HepG2 (cell line): ENCODE measurements around the gene SLC25A51. TPM values are rescaled to one million over a fixed set of nuclear protein-coding genes. Genes with fewer than 3 reads are reported as not detected.

Experiments
- CREBL2 ChIP-seq: sonication (generic); formaldehyde crosslinking; IDR thresholded peaks from 2 replicates; pipeline ENCODE4 v1.8.1; 2023; ENCODE audit warnings: missing genetic modification reagents, mild to moderate bottlenecking, borderline replicate concordance
- DDIT3 ChIP-seq: sonication (generic); formaldehyde crosslinking; IDR thresholded peaks from 2 replicates; pipeline ENCODE4 v1.4.0; 2020; ENCODE audit warnings: mild to moderate bottlenecking, missing genetic modification reagents
- ELF1 ChIP-seq: sonication (generic); formaldehyde crosslinking; IDR thresholded peaks from 2 replicates; pipeline ENCODE4 v1.4.0; 2020; ENCODE audit warnings: missing genetic modification reagents
- HDAC6 ChIP-seq: fragments of 200-600 bp; sonication (generic); IDR thresholded peaks from 2 replicates; pipeline ENCODE4 v1.7.0; 2017; ENCODE audit warnings: mild to moderate bottlenecking, antibody characterized with exemption, low read length, low read depth
- IRF2 ChIP-seq: IDR thresholded peaks from 2 replicates; pipeline ENCODE4 v1.6.1; 2018; ENCODE audit warnings: missing genetic modification reagents, missing compliant biosample characterization
- JUND ChIP-seq: sonication (generic); formaldehyde crosslinking; IDR thresholded peaks from 2 replicates; pipeline ENCODE4 v1.8.0; 2022; ENCODE audit warnings: mild to moderate bottlenecking, missing genetic modification reagents
- KDM3A ChIP-seq: IDR thresholded peaks from 2 replicates; pipeline ENCODE4 v1.6.1; 2018; ENCODE audit warnings: low read depth, missing compliant biosample characterization
- LRRFIP1 ChIP-seq: sonication (generic); formaldehyde crosslinking; conservative IDR thresholded peaks from 2 replicates; pipeline ENCODE4 v1.4.0; 2020; ENCODE audit warnings: missing genetic modification reagents
- RFX5 ChIP-seq: IDR thresholded peaks from 2 replicates; pipeline ENCODE4 v1.6.1; 2011; ENCODE audit warnings: low read depth, low read length, improper control_type of control experiment
- SIN3B ChIP-seq: fragments of 150-350 bp; IDR thresholded peaks from 2 replicates; pipeline ENCODE4 v1.6.1; 2014; ENCODE audit warnings: low read length
- SRY ChIP-seq: sonication (generic); formaldehyde crosslinking; IDR thresholded peaks from 2 replicates; pipeline ENCODE4 v1.8.0; 2022; ENCODE audit warnings: mild to moderate bottlenecking, missing genetic modification reagents
- YEATS2 ChIP-seq: sonication (generic); formaldehyde crosslinking; IDR thresholded peaks from 2 replicates; pipeline ENCODE4 v1.4.0; 2020; ENCODE audit warnings: missing genetic modification reagents, borderline replicate concordance
- ZBTB25 ChIP-seq: IDR thresholded peaks from 2 replicates; pipeline ENCODE4 v1.6.1; 2018; ENCODE audit warnings: missing genetic modification reagents
- ZNF260 ChIP-seq: sonication (generic); formaldehyde crosslinking; IDR thresholded peaks from 2 replicates; pipeline ENCODE4 v1.4.0; 2020; ENCODE audit warnings: missing genetic modification reagents, low read depth, mild to moderate bottlenecking, borderline replicate concordance
- ZNF280B ChIP-seq: sonication (generic); formaldehyde crosslinking; IDR thresholded peaks from 2 replicates; pipeline ENCODE4 v1.5.0; 2020; ENCODE audit warnings: missing genetic modification reagents, mild to moderate bottlenecking, borderline replicate concordance
- ZNF343 ChIP-seq: sonication (generic); formaldehyde crosslinking; IDR thresholded peaks from 2 replicates; pipeline ENCODE4 v1.4.0; 2020; ENCODE audit warnings: mild to moderate bottlenecking, missing genetic modification reagents
- ZNF446 ChIP-seq: sonication (generic); formaldehyde crosslinking; IDR thresholded peaks from 2 replicates; pipeline ENCODE4 v1.5.0; 2020; ENCODE audit warnings: mild to moderate bottlenecking, missing genetic modification reagents
- ZNF713 ChIP-seq: sonication (generic); formaldehyde crosslinking; IDR thresholded peaks from 2 replicates; pipeline ENCODE4 v1.4.0; 2020; ENCODE audit warnings: mild to moderate bottlenecking, missing genetic modification reagents
- ZNF740 ChIP-seq: sonication (generic); formaldehyde crosslinking; IDR thresholded peaks from 2 replicates; pipeline ENCODE4 v1.4.0; 2020; ENCODE audit warnings: missing genetic modification reagents
- ZXDC ChIP-seq: sonication (generic); formaldehyde crosslinking; IDR thresholded peaks from 2 replicates; pipeline ENCODE4 v1.5.0; 2020; ENCODE audit warnings: mild to moderate bottlenecking, missing genetic modification reagents
- polyA plus RNA-seq, 8 experiments: library from polyadenylated mRNA; depleted of rRNA in 3 of 8; stranded (reverse) in 7 of 8; unstranded in 1 of 8; fragments of >200 nt; fragmentation: Illumina TruSeq in 4 of 8; extraction: Trizol in 4 of 8; gene quantifications; 2 replicates each; pipeline versions ENCODE4 v1.2.1 to v1.2.3, GENCODE V29; 2011 to 2016; ENCODE audit warnings: low read depth in 4 of 8, missing spikeins in 1 of 8, mixed read lengths in 1 of 8; ENCODE audit not compliant: insufficient read depth in 1 of 8
- total RNA-seq, 5 experiments: library from RNA; depleted of rRNA; stranded (reverse); fragments of >200 nt; fragmentation: Illumina TruSeq; extraction: Trizol; gene quantifications; 2 replicates each; pipeline ENCODE4 v1.2.3, GENCODE V29; 2016; ENCODE audit warnings: low read depth in 1 of 5

Gene SLC25A51
- total and polyA plus RNA-seq, 2 of the 13 experiments (the other 11 are each of a cell fraction or from before 2014, with no cell fraction given), result 14.6 to 37.7 TPM

GRCh38 chr9:37903647-37904444 is at the start of gene SLC25A51 (continued):
- TF ChIP-seq DDIT3 (CRISPR knock-in tag) (no peak), HDAC6 (no peak), ZNF260 (CRISPR knock-in tag) (no peak; the same call in 1 of the 2 replicates), ELF1 (CRISPR knock-in tag) (peak; percentile 71), ZNF740 (no peak), ZBTB25 (CRISPR knock-in tag) (peak; percentile 97; the same call in 1 of the 2 replicates), ZXDC (peak; percentile 95), CREBL2 (CRISPR knock-in tag) (0 out of 2 replicates have a peak, but pooled peaks have one; percentile 27), SIN3B (peak; percentile 81), JUND (CRISPR knock-in tag) (0 out of 2 replicates have a peak, but pooled peaks have one; percentile 47), KDM3A (CRISPR knock-in tag) (peak; percentile 85; the same call in 1 of the 2 replicates), ZNF280B (CRISPR knock-in tag) (no peak), RFX5 (no peak), SRY (CRISPR knock-in tag) (peak; percentile 84; the same call in 1 of the 2 replicates), YEATS2 (CRISPR knock-in tag) (peak; percentile 93), ZNF713 (CRISPR knock-in tag) (no peak; the same call in 1 of the 2 replicates), IRF2 (peak; percentile 95), ZNF343 (CRISPR knock-in tag) (peak; percentile 36; the same call in 1 of the 2 replicates), ZNF446 (CRISPR knock-in tag) (no peak), LRRFIP1 (no peak)
